Right lobe of liver (tissue), 4 donors: ENCODE data around the gene RALB.
A peak's percentile ranks its signal among the peaks of the same experiment; 100 is the strongest.

ENCODE experiments used
- POLR2A ChIP-seq: fragments of 450-650 bp; IDR thresholded peaks from one replicate; pipeline ENCODE4 v1.6.1; 2017; ENCODE audit warnings: antibody characterized with exemption, mild to moderate bottlenecking
- TF ChIP-seq, protein P1 (sequence below), 4 donors: fragments of 200-600 bp in 3 of 4; fragments of 450-650 bp in 1 of 4; IDR thresholded peaks; one replicate each; pipeline versions ENCODE4 v1.5.1 to v1.8.0; 2016 to 2022; ENCODE audit warnings: antibody characterized with exemption in 4 of 4, mild to moderate bottlenecking in 2 of 4
- donor health status: DM: no; HTN: no; CAD: no.
- donor health status: DM: no; HTN: no; CAD: no.
- donor health status: DM: no; HTN: yes; CAD: no.

DNA sequence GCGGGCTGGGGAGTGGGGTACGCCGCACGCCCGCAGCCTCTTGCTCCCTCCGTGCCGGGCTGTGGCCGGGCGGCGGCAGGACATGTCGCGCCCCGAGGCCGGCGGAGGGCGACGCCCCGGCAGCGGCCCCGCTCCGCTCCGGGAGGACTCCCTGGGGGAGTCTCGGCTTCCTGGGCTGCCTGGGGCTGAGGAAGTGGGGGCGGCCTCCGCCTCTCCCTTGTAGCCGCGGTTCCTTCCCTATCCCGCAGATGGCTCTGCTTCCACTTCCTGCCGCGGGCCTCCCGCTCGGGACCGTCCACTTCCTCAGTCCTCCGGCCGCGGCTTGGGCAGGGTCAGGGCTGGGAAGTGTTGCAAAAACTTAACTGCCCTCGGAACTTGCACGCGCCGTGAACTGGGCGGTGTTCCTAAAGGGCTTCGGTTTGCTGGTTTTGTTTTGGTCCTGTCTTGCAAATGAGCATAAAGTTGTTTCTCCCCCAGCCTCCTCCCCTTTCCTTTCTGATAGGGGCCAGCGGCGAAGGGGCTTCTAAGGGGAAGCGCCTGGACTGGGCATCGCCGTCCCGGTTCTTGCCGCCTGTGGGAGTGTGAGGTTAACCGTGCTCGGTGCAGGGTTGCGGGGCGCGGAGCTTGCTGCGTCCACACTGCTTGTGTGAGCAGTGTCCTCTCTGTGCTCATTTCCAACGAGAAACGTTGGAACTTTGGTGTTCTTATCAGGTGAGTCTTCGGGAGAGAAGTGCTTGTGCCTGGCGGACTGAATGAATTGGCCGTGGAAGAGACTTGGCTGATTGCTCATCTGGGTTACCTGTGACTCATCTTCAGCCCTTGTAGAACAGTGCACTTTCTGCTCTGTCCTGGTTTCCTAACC is 600 bp downstream of the RALB start:
- TF ChIP-seq, protein P1, sequence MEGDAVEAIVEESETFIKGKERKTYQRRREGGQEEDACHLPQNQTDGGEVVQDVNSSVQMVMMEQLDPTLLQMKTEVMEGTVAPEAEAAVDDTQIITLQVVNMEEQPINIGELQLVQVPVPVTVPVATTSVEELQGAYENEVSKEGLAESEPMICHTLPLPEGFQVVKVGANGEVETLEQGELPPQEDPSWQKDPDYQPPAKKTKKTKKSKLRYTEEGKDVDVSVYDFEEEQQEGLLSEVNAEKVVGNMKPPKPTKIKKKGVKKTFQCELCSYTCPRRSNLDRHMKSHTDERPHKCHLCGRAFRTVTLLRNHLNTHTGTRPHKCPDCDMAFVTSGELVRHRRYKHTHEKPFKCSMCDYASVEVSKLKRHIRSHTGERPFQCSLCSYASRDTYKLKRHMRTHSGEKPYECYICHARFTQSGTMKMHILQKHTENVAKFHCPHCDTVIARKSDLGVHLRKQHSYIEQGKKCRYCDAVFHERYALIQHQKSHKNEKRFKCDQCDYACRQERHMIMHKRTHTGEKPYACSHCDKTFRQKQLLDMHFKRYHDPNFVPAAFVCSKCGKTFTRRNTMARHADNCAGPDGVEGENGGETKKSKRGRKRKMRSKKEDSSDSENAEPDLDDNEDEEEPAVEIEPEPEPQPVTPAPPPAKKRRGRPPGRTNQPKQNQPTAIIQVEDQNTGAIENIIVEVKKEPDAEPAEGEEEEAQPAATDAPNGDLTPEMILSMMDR (IDR thresholded peaks at IDR 0.05) = peak in 3 of 4 donors; percentile 20 to 39 (median 32)
- peak; percentile 38 for TF ChIP-seq POLR2A
